ENCODE results near the gene TMEM95. TPM values are rescaled to one million over a fixed set of nuclear protein-coding genes. Genes with fewer than 3 reads are reported as not detected.

Gene TMEM95
- total RNA-seq, 3 donors from 2014 or later (not counting 1 experiment from before 2014, with no cell fraction given) = not detected

DNA sequence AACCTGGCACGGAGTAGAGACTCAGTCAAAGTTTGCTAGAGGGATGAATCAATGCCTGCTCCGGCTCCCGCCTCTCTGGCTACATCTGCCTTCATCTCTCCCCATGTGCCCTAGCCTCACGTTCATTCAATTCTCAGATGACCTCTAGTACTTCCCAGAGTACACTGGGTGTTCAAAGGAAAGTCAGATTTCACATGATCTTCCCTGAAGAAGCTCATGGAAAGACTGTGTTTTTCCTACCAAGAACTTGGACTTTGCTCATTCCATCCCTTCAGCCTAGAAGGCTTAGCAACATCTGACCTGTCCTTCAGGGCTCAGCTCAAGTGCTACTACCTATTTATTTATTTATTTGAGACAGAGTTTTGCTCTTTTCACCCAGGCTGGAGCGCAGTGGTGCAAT, 14.9 kb downstream of the TMEM95 start:
- Mint-ChIP-seq H3K9me3 (no peaks in the 10 kb centered on the region), H3K4me1 (peaks cover 0 to 3% of the 10 kb centered on the region in 2 donors), H3K27ac (no peak overlapping the region), H3K36me3 (no peaks in the 10 kb centered on the region), H3K4me3 (no peak overlapping the region), H3K27me3 (ENCODE audit: low read depth in 2 of 2) (no peaks in the 10 kb centered on the region)
- ATAC-seq = no peak
- DNase-seq = no peak
- H3K27me3 ChIP-seq (ENCODE audit: control insufficient read depth, insufficient read depth, low read length) = no peaks in the 10 kb centered on the region
- H3K36me3 ChIP-seq (ENCODE audit: control insufficient read depth, insufficient read depth, low read length) = no peaks in the 10 kb centered on the region
- no peaks in the 10 kb centered on the region for H3K9me3 ChIP-seq (ENCODE audit: control insufficient read depth, insufficient read depth, low read length)
- no peak overlapping the region for H3K4me3 ChIP-seq (ENCODE audit: low read length)
- no peaks in the 10 kb centered on the region for H3K4me1 ChIP-seq (ENCODE audit: control insufficient read depth, insufficient read depth, low read length)
- TF ChIP-seq, protein P1, sequence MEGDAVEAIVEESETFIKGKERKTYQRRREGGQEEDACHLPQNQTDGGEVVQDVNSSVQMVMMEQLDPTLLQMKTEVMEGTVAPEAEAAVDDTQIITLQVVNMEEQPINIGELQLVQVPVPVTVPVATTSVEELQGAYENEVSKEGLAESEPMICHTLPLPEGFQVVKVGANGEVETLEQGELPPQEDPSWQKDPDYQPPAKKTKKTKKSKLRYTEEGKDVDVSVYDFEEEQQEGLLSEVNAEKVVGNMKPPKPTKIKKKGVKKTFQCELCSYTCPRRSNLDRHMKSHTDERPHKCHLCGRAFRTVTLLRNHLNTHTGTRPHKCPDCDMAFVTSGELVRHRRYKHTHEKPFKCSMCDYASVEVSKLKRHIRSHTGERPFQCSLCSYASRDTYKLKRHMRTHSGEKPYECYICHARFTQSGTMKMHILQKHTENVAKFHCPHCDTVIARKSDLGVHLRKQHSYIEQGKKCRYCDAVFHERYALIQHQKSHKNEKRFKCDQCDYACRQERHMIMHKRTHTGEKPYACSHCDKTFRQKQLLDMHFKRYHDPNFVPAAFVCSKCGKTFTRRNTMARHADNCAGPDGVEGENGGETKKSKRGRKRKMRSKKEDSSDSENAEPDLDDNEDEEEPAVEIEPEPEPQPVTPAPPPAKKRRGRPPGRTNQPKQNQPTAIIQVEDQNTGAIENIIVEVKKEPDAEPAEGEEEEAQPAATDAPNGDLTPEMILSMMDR (IDR thresholded peaks at IDR 0.05) = no peak
- no peak overlapping the region for H3K27ac ChIP-seq (ENCODE audit: low read length)
- intact Hi-C loops (cut with micrococcal nuclease) = no loop called here
- WGBS (ENCODE audit: insufficient coverage) = 93% methylated on average over 5 of the region's 5 CpGs

DNA sequence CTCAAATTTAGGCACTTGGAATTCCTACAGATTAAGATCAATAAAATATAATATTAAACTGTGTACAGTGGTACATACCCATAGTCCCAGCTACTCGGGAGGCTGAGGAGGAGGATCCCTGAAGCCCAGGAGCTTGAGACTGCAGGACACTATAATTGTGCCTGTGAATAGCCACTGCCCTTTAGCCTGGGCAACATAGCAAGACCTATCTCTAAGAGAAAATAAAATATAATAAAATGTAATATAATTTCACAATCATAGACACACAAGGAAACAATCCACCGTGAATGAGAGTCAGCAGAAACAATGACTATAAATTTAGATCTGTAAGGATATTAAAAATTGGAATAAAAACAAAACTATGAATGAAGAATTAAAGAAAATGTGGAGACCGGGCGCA, 15.9 kb downstream of the TMEM95 start:
- ATAC-seq = no peak
- Mint-ChIP-seq H3K27me3 (ENCODE audit: low read depth in 2 of 2) (no peaks in the 10 kb centered on the region), H3K36me3 (no peaks in the 10 kb centered on the region), H3K4me1 (no peaks in the 10 kb centered on the region), H3K27ac (no peak overlapping the region), H3K4me3 (no peak overlapping the region), H3K9me3 (no peaks in the 10 kb centered on the region)
- H3K9me3 ChIP-seq (ENCODE audit: control insufficient read depth, insufficient read depth, low read length) = no peaks in the 10 kb centered on the region
- TF ChIP-seq, protein P1 (IDR thresholded peaks at IDR 0.05) = no peak
- H3K4me1 ChIP-seq (ENCODE audit: control insufficient read depth, insufficient read depth, low read length) = no peaks in the 10 kb centered on the region
- no peak for DNase-seq
- no peak overlapping the region for H3K4me3 ChIP-seq (ENCODE audit: low read length)
- no peak overlapping the region for H3K27ac ChIP-seq (ENCODE audit: low read length)
- intact Hi-C loops (cut with micrococcal nuclease) = no loop called here
- H3K27me3 ChIP-seq (ENCODE audit: control insufficient read depth, insufficient read depth, low read length) = no peaks in the 10 kb centered on the region
- H3K36me3 ChIP-seq (ENCODE audit: control insufficient read depth, insufficient read depth, low read length) = no peaks in the 10 kb centered on the region
- WGBS (ENCODE audit: insufficient coverage) = 88% methylated on average over 3 of the region's 4 CpGs

DNA sequence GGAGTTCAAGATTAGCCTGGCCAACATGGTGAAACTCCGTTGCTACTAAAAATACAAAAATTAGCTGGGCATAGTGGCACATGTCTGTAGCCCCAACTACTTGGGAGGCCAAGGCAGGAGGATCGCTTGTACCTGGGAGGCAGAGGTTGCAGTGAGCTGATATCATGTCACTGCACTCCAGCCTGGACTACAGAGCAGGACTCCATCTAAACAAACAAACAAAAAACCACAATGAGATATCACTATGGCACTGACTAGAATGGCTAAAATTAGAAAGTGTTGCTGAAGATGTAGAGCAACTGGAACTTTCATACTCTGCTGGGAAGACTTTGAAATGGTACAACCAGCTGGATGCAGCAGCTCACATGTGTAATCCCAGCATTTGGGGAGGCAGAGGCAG, 19.4 kb downstream of the TMEM95 start:
- intact Hi-C loops (cut with micrococcal nuclease) = no loop called here
- Mint-ChIP-seq H3K4me3 (no peak overlapping the region), H3K9me3 (no peaks in the 10 kb centered on the region), H3K27me3 (ENCODE audit: low read depth in 2 of 2) (peaks cover 6 to 17% of the 10 kb centered on the region in 2 donors), H3K36me3 (peaks cover 6% of the 10 kb centered on the region), H3K27ac (no peak overlapping the region), H3K4me1 (no peaks in the 10 kb centered on the region)
- no peaks in the 10 kb centered on the region for H3K27me3 ChIP-seq (ENCODE audit: control insufficient read depth, insufficient read depth, low read length)
- WGBS (ENCODE audit: insufficient coverage) = 83% methylated on average over 2 of the region's 2 CpGs
- no peaks in the 10 kb centered on the region for H3K36me3 ChIP-seq (ENCODE audit: control insufficient read depth, insufficient read depth, low read length)
- no peak overlapping the region for H3K4me3 ChIP-seq (ENCODE audit: low read length)
- no peaks in the 10 kb centered on the region for H3K4me1 ChIP-seq (ENCODE audit: control insufficient read depth, insufficient read depth, low read length)
- DNase-seq = no peak
- no peaks in the 10 kb centered on the region for H3K9me3 ChIP-seq (ENCODE audit: control insufficient read depth, insufficient read depth, low read length)
- H3K27ac ChIP-seq (ENCODE audit: low read length) = no peak overlapping the region
- TF ChIP-seq, protein P1 (IDR thresholded peaks at IDR 0.05) = no peak
- no peak for ATAC-seq

DNA sequence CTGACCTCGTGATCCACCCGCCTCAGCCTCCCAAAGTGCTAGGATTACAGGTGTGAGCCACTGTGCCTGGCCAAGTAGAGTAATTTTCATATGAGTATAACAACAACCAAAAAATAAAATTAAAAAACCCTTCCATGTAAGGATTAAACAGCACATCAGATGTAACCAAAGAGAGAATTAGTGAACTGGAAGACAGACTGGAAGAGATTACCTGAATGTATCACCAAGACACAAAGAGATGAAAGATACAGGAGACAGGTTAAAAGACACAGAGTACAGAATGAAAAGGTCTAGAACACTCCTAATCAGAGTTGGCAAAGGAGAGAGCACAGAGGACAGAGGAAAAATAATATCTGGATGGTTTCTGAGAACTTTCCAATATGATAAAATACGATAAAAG, 24.2 kb downstream of the TMEM95 start:
- Histone ChIP-seq H3K27me3 (ENCODE audit: control insufficient read depth, insufficient read depth, low read length) (peaks cover 27% of the 10 kb centered on the region), H3K4me3 (ENCODE audit: low read length) (no peak overlapping the region), H3K9me3 (ENCODE audit: control insufficient read depth, insufficient read depth, low read length) (no peaks in the 10 kb centered on the region), H3K36me3 (ENCODE audit: control insufficient read depth, insufficient read depth, low read length) (no peaks in the 10 kb centered on the region), H3K4me1 (ENCODE audit: control insufficient read depth, insufficient read depth, low read length) (peaks cover 15% of the 10 kb centered on the region), H3K27ac (ENCODE audit: low read length) (no peak overlapping the region)
- DNase-seq (no peak), ATAC-seq (no peak)
- peaks cover 0 to 11% of the 10 kb centered on the region in 2 donors for H3K4me1 Mint-ChIP-seq
- no peak overlapping the region for H3K4me3 Mint-ChIP-seq
- H3K9me3 Mint-ChIP-seq = no peaks in the 10 kb centered on the region
- intact Hi-C loops (cut with micrococcal nuclease) = no loop called here
- H3K27me3 Mint-ChIP-seq (ENCODE audit: low read depth in 2 of 2) = peaks cover 30 to 48% of the 10 kb centered on the region in 2 donors
- H3K36me3 Mint-ChIP-seq = peaks cover 10% of the 10 kb centered on the region
- 100% methylated on average over 2 of the region's 3 CpGs for WGBS (ENCODE audit: insufficient coverage)
- H3K27ac Mint-ChIP-seq = no peak overlapping the region
- TF ChIP-seq, protein P1 (IDR thresholded peaks at IDR 0.05) = no peak

All from natural killer cell (primary cell).